Activated T-cell treated with anti-CD3 and anti-CD28 coated beads, Interleukin-2, amount 50 U/mL, for 24 hours (primary cell): Measurements from ENCODE around the gene BCL10.

Experiments
- DNase-seq: peaks from one replicate; pipeline ENCODE4 v3.0.0-alpha.2; 2020
- H3K27ac Mint-ChIP-seq: 2 replicates; pipeline ENCODE4 v1.8.0; 2020; ENCODE audit warnings: mild to moderate bottlenecking, mixed read lengths
- H3K27me3 Mint-ChIP-seq: 2 replicates; pipeline ENCODE4 v1.8.0; 2020; ENCODE audit warnings: mixed read lengths
- H3K36me3 Mint-ChIP-seq: 2 replicates; pipeline ENCODE4 v1.8.0; 2020; ENCODE audit warnings: low read depth, mixed read lengths
- H3K4me1 Mint-ChIP-seq: 2 replicates; pipeline ENCODE4 v1.8.0; 2020; ENCODE audit warnings: low read depth, mixed read lengths
- H3K4me3 Mint-ChIP-seq: 2 replicates; pipeline ENCODE4 v1.8.0; 2020; ENCODE audit warnings: mild to moderate bottlenecking, moderate library complexity, mixed read lengths
- H3K9me3 Mint-ChIP-seq: 2 replicates; pipeline ENCODE4 v1.8.0; 2020; ENCODE audit warnings: mixed read lengths

The BCL10 gene

GRCh38 chr1:85228972-85229371 is 47.5 kb downstream of the BCL10 start:
- no peaks in the 10 kb centered on the region for H3K36me3 Mint-ChIP-seq
- no peaks in the 10 kb centered on the region for H3K9me3 Mint-ChIP-seq
- H3K27ac Mint-ChIP-seq, result no peak overlapping the region

GRCh38 chr1:85225624-85226380 is 50.6 kb downstream of the BCL10 start:
- no peaks in the 10 kb centered on the region for H3K4me1 Mint-ChIP-seq
- H3K9me3 Mint-ChIP-seq, result no peaks in the 10 kb centered on the region
- H3K36me3 Mint-ChIP-seq, result no peaks in the 10 kb centered on the region
- DNase-seq, result no peak
- H3K27ac Mint-ChIP-seq, result no peak overlapping the region
- no peaks in the 10 kb centered on the region for H3K27me3 Mint-ChIP-seq
- no peak overlapping the region for H3K4me3 Mint-ChIP-seq

More at GRCh38 chr1:85228972-85229371, 47.5 kb downstream of the BCL10 start:
- Mint-ChIP-seq H3K4me1 (no peaks in the 10 kb centered on the region), H3K4me3 (no peak overlapping the region), H3K27me3 (no peaks in the 10 kb centered on the region)
- no peak for DNase-seq

GRCh38 chr1:85224734-85225623 is 51.5 kb downstream of the BCL10 start:
- Mint-ChIP-seq H3K4me3 (no peak overlapping the region), H3K27me3 (no peaks in the 10 kb centered on the region), H3K4me1 (no peaks in the 10 kb centered on the region), H3K27ac (no peak overlapping the region), H3K9me3 (no peaks in the 10 kb centered on the region), H3K36me3 (no peaks in the 10 kb centered on the region)
- no peak for DNase-seq

GRCh38 chr1:85224295-85224694 is 52.1 kb downstream of the BCL10 start:
- Mint-ChIP-seq H3K4me3 (no peak overlapping the region), H3K27ac (no peak overlapping the region), H3K4me1 (no peaks in the 10 kb centered on the region), H3K27me3 (no peaks in the 10 kb centered on the region), H3K9me3 (no peaks in the 10 kb centered on the region), H3K36me3 (no peaks in the 10 kb centered on the region)
- no peak for DNase-seq

GRCh38 chr1:85223334-85223733 is 53.1 kb downstream of the BCL10 start:
- H3K9me3 Mint-ChIP-seq, result no peaks in the 10 kb centered on the region
- no peak overlapping the region for H3K4me3 Mint-ChIP-seq
- no peaks in the 10 kb centered on the region for H3K36me3 Mint-ChIP-seq
- H3K27me3 Mint-ChIP-seq, result no peaks in the 10 kb centered on the region
- no peak overlapping the region for H3K27ac Mint-ChIP-seq
- H3K4me1 Mint-ChIP-seq, result no peaks in the 10 kb centered on the region
- DNase-seq, result no peak

GRCh38 chr1:85220756-85221201 is 55.7 kb downstream of the BCL10 start:
- no peak for DNase-seq
- H3K36me3 Mint-ChIP-seq, result no peaks in the 10 kb centered on the region
- no peak overlapping the region for H3K27ac Mint-ChIP-seq
- no peaks in the 10 kb centered on the region for H3K4me1 Mint-ChIP-seq
- peaks cover 2% of the 10 kb centered on the region for H3K27me3 Mint-ChIP-seq
- no peaks in the 10 kb centered on the region for H3K9me3 Mint-ChIP-seq
- no peak overlapping the region for H3K4me3 Mint-ChIP-seq

- Mint-ChIP-seq H3K36me3 (no peaks in the 10 kb centered on the region), H3K4me1 (no peaks in the 10 kb centered on the region), H3K27me3 (peaks cover 5% of the 10 kb centered on the region), H3K9me3 (no peaks in the 10 kb centered on the region), H3K4me3 (no peak overlapping the region), H3K27ac (no peak overlapping the region)
- DNase-seq, result no peak
Measured at GRCh38 chr1:85219853-85220610, 56.4 kb downstream of the BCL10 start.

GRCh38 chr1:85216697-85217096 is 59.7 kb downstream of the BCL10 start:
- H3K4me1 Mint-ChIP-seq, result no peaks in the 10 kb centered on the region
- no peaks in the 10 kb centered on the region for H3K36me3 Mint-ChIP-seq
- H3K9me3 Mint-ChIP-seq, result no peaks in the 10 kb centered on the region
- no peak for DNase-seq
- H3K27me3 Mint-ChIP-seq, result peaks cover 17% of the 10 kb centered on the region
- H3K27ac Mint-ChIP-seq, result no peak overlapping the region
- no peak overlapping the region for H3K4me3 Mint-ChIP-seq
